Nephron (organoid): ENCODE data around the gene ARAP1.
A peak's percentile ranks its signal among the peaks of the same experiment; 100 is the strongest.

ENCODE experiments used
- H3K27ac Mint-ChIP-seq, 3 experiments: 2 replicates each; pipeline ENCODE4 v1.8.0; 2020; ENCODE audit warnings: mixed read lengths in 3 of 3, mild to moderate bottlenecking in 2 of 3, moderate library complexity in 1 of 3
- H3K27me3 Mint-ChIP-seq: 2 replicates; pipeline ENCODE4 v1.8.0; 2021; ENCODE audit warnings: low read depth, mild to moderate bottlenecking, moderate library complexity, mixed read lengths
- H3K36me3 Mint-ChIP-seq: 2 replicates; pipeline ENCODE4 v1.8.0; 2020; ENCODE audit warnings: low read depth, mixed read lengths
- H3K4me1 Mint-ChIP-seq: 2 replicates; pipeline ENCODE4 v1.8.0; 2020; ENCODE audit warnings: mixed read lengths
- H3K4me3 Mint-ChIP-seq, 3 experiments: 2 replicates each; pipeline ENCODE4 v1.8.0; 2020; ENCODE audit warnings: mild to moderate bottlenecking in 3 of 3, mixed read lengths in 3 of 3, moderate library complexity in 2 of 3
- H3K9me3 Mint-ChIP-seq: 2 replicates; pipeline ENCODE4 v1.8.0; 2020; ENCODE audit warnings: mixed read lengths
- CTCF ChIP-seq, 3 experiments: fragments of 200-600 bp; sonication (generic); IDR thresholded peaks; one replicate each; pipeline ENCODE4 v1.5.0; 2021; ENCODE audit warnings: antibody characterized with exemption in 3 of 3; ENCODE audit not compliant: unreplicated experiment in 3 of 3

ARAP1 gene

GRCh38 chr11:72750086-72750485 lies 2.1 kb downstream of the ARAP1 start:
- Mint-ChIP-seq H3K27me3 (no peaks in the 10 kb centered on the region), H3K27ac (no peak overlapping the region), H3K9me3 (no peaks in the 10 kb centered on the region), H3K36me3 (peaks cover 4% of the 10 kb centered on the region), H3K4me1 (no peaks in the 10 kb centered on the region), H3K4me3 (no peak overlapping the region)
- no peak for TF ChIP-seq CTCF (IDR thresholded peaks at IDR 0.05; ENCODE audit: unreplicated experiment in 3 of 3)

- H3K27me3 Mint-ChIP-seq, result no peaks in the 10 kb centered on the region
- H3K4me3 Mint-ChIP-seq, result no peak overlapping the region
- TF ChIP-seq CTCF (IDR thresholded peaks at IDR 0.05; ENCODE audit: unreplicated experiment in 3 of 3), result no peak
- peaks cover 6% of the 10 kb centered on the region for H3K4me1 Mint-ChIP-seq
- H3K27ac Mint-ChIP-seq, result peak overlapping the region in 1 of 3 experiments; percentile 70
- H3K9me3 Mint-ChIP-seq, result no peaks in the 10 kb centered on the region
- H3K36me3 Mint-ChIP-seq, result no peaks in the 10 kb centered on the region
Measured at GRCh38 chr11:72747289-72747855, 4.8 kb downstream of the ARAP1 start.

GRCh38 chr11:72746821-72747220 lies 5.4 kb downstream of the ARAP1 start:
- TF ChIP-seq CTCF (IDR thresholded peaks at IDR 0.05; ENCODE audit: unreplicated experiment in 3 of 3), result no peak
- H3K4me3 Mint-ChIP-seq, result no peak overlapping the region
- H3K27me3 Mint-ChIP-seq, result no peaks in the 10 kb centered on the region
- H3K27ac Mint-ChIP-seq, result peak overlapping the region in 1 of 3 experiments; percentile 70
- peaks cover 12% of the 10 kb centered on the region for H3K4me1 Mint-ChIP-seq
- H3K9me3 Mint-ChIP-seq, result no peaks in the 10 kb centered on the region
- no peaks in the 10 kb centered on the region for H3K36me3 Mint-ChIP-seq

- no peaks in the 10 kb centered on the region for H3K9me3 Mint-ChIP-seq
- H3K27ac Mint-ChIP-seq, result no peak overlapping the region
- no peak overlapping the region for H3K4me3 Mint-ChIP-seq
- H3K4me1 Mint-ChIP-seq, result peaks cover 17% of the 10 kb centered on the region
- no peaks in the 10 kb centered on the region for H3K27me3 Mint-ChIP-seq
- no peak for TF ChIP-seq CTCF (IDR thresholded peaks at IDR 0.05; ENCODE audit: unreplicated experiment in 3 of 3)
- no peaks in the 10 kb centered on the region for H3K36me3 Mint-ChIP-seq
Measured at GRCh38 chr11:72745925-72746550, 6.2 kb downstream of the ARAP1 start.

- H3K27me3 Mint-ChIP-seq, result no peaks in the 10 kb centered on the region
- no peak for TF ChIP-seq CTCF (IDR thresholded peaks at IDR 0.05; ENCODE audit: unreplicated experiment in 3 of 3)
- H3K27ac Mint-ChIP-seq, result no peak overlapping the region
- H3K4me1 Mint-ChIP-seq, result peaks cover 17% of the 10 kb centered on the region
- H3K36me3 Mint-ChIP-seq, result no peaks in the 10 kb centered on the region
- H3K4me3 Mint-ChIP-seq, result no peak overlapping the region
- no peaks in the 10 kb centered on the region for H3K9me3 Mint-ChIP-seq
Measured at GRCh38 chr11:72745511-72745910, 6.7 kb downstream of the ARAP1 start.

- H3K27ac Mint-ChIP-seq, result peak overlapping the region in 1 of 3 experiments; percentile 4
- no peak for TF ChIP-seq CTCF (IDR thresholded peaks at IDR 0.05; ENCODE audit: unreplicated experiment in 3 of 3)
- no peak overlapping the region for H3K4me3 Mint-ChIP-seq
- no peaks in the 10 kb centered on the region for H3K9me3 Mint-ChIP-seq
- H3K27me3 Mint-ChIP-seq, result no peaks in the 10 kb centered on the region
- peaks cover 17% of the 10 kb centered on the region for H3K4me1 Mint-ChIP-seq
- no peaks in the 10 kb centered on the region for H3K36me3 Mint-ChIP-seq
Measured at GRCh38 chr11:72744474-72744873, 7.7 kb downstream of the ARAP1 start.
